Measurements from ENCODE around the gene SMC1B. TPM values are rescaled to one million over a fixed set of nuclear protein-coding genes. Genes with fewer than 3 reads are reported as not detected.

Gene SMC1B
- total RNA-seq, 1 donor from 2014 or later, result 0.07 TPM

DNA sequence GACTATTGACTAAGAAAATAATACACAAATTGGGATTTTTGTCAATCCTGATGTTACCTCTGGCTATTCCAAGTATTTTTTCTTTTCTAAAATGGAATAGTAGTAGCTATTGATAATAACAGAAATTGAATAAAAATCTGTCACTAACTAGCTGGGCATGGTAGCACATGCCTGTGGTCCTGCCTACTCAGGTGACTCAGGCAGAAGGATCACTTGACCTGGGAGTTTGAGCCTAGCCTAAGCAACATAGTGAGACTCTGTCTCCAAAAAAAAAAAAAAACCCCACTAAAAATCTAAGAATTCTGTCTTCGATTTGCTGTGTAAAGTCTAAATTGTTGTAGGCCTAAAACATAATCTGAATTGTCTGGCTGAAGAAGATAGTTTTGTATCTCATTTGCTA, 61.4 kb downstream of the SMC1B start:
- Mint-ChIP-seq H3K4me3 (no peak overlapping the region), H3K27me3 (no peaks in the 10 kb centered on the region), H3K4me1 (ENCODE audit: unreplicated experiment) (peaks cover under 1% of the 10 kb centered on the region), H3K27ac (no peak overlapping the region), H3K36me3 (no peaks in the 10 kb centered on the region), H3K9me3 (no peaks in the 10 kb centered on the region)
- DNase-seq (ENCODE audit: extremely low spot score, unreplicated experiment), result no peak
- no peak for TF ChIP-seq CTCF (conservative IDR thresholded peaks at IDR 0.05)

- no peak for DNase-seq (ENCODE audit: extremely low spot score, unreplicated experiment)
- Mint-ChIP-seq H3K27me3 (no peaks in the 10 kb centered on the region), H3K36me3 (no peaks in the 10 kb centered on the region), H3K9me3 (no peaks in the 10 kb centered on the region), H3K27ac (no peak overlapping the region), H3K4me3 (no peak overlapping the region), H3K4me1 (ENCODE audit: unreplicated experiment) (peaks cover 5% of the 10 kb centered on the region)
- TF ChIP-seq CTCF (conservative IDR thresholded peaks at IDR 0.05), result no peak
These were observed 63.5 kb downstream of the SMC1B start for GRCh38 chr22:45349916-45350315.

GRCh38 chr22:45344334-45344733, 69.1 kb downstream of the SMC1B start:
- no peaks in the 10 kb centered on the region for H3K9me3 Mint-ChIP-seq
- no peak for DNase-seq (ENCODE audit: extremely low spot score, unreplicated experiment)

GRCh38 chr22:45343143-45343542, 70.3 kb downstream of the SMC1B start:
- no peak for DNase-seq (ENCODE audit: extremely low spot score, unreplicated experiment)
- H3K9me3 Mint-ChIP-seq, result no peaks in the 10 kb centered on the region
- no peak for TF ChIP-seq CTCF (conservative IDR thresholded peaks at IDR 0.05)
- no peak overlapping the region for H3K27ac Mint-ChIP-seq
- peaks cover 17% of the 10 kb centered on the region for H3K36me3 Mint-ChIP-seq
- no peak overlapping the region for H3K4me3 Mint-ChIP-seq
- H3K27me3 Mint-ChIP-seq, result no peaks in the 10 kb centered on the region
- peaks cover 13% of the 10 kb centered on the region for H3K4me1 Mint-ChIP-seq (ENCODE audit: unreplicated experiment)

More at GRCh38 chr22:45344334-45344733, 69.1 kb downstream of the SMC1B start:
- H3K36me3 Mint-ChIP-seq, result peaks cover 17% of the 10 kb centered on the region
- H3K4me3 Mint-ChIP-seq, result no peak overlapping the region
- H3K27ac Mint-ChIP-seq, result no peak overlapping the region
- H3K27me3 Mint-ChIP-seq, result no peaks in the 10 kb centered on the region
- H3K4me1 Mint-ChIP-seq (ENCODE audit: unreplicated experiment), result peaks cover 13% of the 10 kb centered on the region
- TF ChIP-seq CTCF (conservative IDR thresholded peaks at IDR 0.05), result peak; percentile 23

GRCh38 chr22:45341498-45341897, 71.9 kb downstream of the SMC1B start:
- TF ChIP-seq CTCF (conservative IDR thresholded peaks at IDR 0.05), result no peak
- Mint-ChIP-seq H3K4me1 (ENCODE audit: unreplicated experiment) (peaks cover 21% of the 10 kb centered on the region), H3K27ac (peak overlapping the region; percentile 90), H3K27me3 (no peaks in the 10 kb centered on the region), H3K36me3 (peaks cover 25% of the 10 kb centered on the region), H3K4me3 (no peak overlapping the region), H3K9me3 (no peaks in the 10 kb centered on the region)
- no peak for DNase-seq (ENCODE audit: extremely low spot score, unreplicated experiment)

DNA sequence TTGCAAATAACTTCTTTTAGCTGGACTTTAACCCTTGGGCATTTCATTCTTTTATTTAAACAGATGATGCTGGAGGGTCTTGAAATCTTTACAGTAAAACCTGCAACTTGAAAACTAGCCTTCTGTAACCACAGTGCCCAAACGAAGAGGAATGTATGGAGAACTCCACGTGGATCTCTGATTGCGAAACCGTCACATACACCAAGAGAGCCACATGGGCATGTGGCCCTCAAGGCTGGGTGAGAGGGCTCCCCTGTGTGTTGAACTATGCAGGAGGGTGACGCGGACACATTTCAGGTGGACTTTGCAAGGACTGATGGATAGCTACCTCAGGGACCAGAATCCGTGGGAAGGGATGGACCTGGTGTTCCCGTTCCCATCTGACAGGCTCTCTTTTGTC, 73.1 kb downstream of the SMC1B start:
- no peak for TF ChIP-seq CTCF (conservative IDR thresholded peaks at IDR 0.05)
- Mint-ChIP-seq H3K4me3 (no peak overlapping the region), H3K4me1 (ENCODE audit: unreplicated experiment) (peaks cover 25% of the 10 kb centered on the region), H3K36me3 (peaks cover 27% of the 10 kb centered on the region), H3K27me3 (no peaks in the 10 kb centered on the region), H3K27ac (no peak overlapping the region), H3K9me3 (no peaks in the 10 kb centered on the region)
- DNase-seq (ENCODE audit: extremely low spot score, unreplicated experiment), result no peak

All from type B pancreatic cell (in vitro differentiated cells).